Astrocyte of the cerebellum (primary cell): ENCODE results near the gene SCGB1D1.
A peak's percentile ranks its signal among the peaks of the same experiment; 100 is the strongest.

Source experiments
- DNase-seq: peaks from one replicate; pipeline ENCODE4 v3.0.0-alpha.2; 2011; ENCODE audit warnings: low read depth
- H3K4me3 ChIP-seq: 2 replicates; pipeline ENCODE4 v1.5.1; 2011; ENCODE audit warnings: mild to moderate bottlenecking, low read depth, low read length, moderate library complexity
- in situ Hi-C: cut with HindIII; loops from 2 replicates; pipeline ENCODE4 v1.10.0; 2017; ENCODE audit warnings: low sequenced_read_pairs
- TF ChIP-seq, protein P1 (sequence below): IDR thresholded peaks from 2 replicates; pipeline ENCODE4 v1.5.1; 2012; ENCODE audit warnings: low read length, low read depth, moderate library complexity, mild to moderate bottlenecking; ENCODE audit errors: missing control alignments

The SCGB1D1 gene, protein sequence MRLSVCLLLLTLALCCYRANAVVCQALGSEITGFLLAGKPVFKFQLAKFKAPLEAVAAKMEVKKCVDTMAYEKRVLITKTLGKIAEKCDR

DNA sequence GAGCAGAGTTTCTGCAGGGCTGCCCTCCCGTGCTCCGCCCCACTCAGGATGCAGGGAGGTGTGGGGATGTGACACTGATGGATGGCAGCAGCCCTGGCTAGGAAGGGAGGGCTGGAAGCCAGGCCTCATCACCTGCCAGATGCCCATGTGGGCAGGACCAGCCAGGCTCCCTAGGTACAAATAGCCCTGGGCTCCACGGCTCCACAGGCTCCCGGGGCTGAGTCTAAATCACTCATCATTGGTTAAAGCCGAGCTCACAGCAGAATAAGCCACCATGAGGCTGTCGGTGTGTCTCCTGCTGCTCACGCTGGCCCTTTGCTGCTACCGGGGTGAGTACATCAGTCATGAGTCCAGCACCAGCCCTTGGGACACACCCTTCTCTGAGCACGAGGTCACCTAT is at the start of gene SCGB1D1:
TSS of gene SCGB1D1 (plus strand) at position 206 of the 400 bp plus-strand sequence. CDS start at position 275, 69 bp downstream.
- TF ChIP-seq, protein P1, sequence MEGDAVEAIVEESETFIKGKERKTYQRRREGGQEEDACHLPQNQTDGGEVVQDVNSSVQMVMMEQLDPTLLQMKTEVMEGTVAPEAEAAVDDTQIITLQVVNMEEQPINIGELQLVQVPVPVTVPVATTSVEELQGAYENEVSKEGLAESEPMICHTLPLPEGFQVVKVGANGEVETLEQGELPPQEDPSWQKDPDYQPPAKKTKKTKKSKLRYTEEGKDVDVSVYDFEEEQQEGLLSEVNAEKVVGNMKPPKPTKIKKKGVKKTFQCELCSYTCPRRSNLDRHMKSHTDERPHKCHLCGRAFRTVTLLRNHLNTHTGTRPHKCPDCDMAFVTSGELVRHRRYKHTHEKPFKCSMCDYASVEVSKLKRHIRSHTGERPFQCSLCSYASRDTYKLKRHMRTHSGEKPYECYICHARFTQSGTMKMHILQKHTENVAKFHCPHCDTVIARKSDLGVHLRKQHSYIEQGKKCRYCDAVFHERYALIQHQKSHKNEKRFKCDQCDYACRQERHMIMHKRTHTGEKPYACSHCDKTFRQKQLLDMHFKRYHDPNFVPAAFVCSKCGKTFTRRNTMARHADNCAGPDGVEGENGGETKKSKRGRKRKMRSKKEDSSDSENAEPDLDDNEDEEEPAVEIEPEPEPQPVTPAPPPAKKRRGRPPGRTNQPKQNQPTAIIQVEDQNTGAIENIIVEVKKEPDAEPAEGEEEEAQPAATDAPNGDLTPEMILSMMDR, result no peak
- in situ Hi-C loops, result loop anchor here (10.0 kb wide), 1 partner anchor 175 kb away; no protein-coding TSS in a partner anchor

DNA sequence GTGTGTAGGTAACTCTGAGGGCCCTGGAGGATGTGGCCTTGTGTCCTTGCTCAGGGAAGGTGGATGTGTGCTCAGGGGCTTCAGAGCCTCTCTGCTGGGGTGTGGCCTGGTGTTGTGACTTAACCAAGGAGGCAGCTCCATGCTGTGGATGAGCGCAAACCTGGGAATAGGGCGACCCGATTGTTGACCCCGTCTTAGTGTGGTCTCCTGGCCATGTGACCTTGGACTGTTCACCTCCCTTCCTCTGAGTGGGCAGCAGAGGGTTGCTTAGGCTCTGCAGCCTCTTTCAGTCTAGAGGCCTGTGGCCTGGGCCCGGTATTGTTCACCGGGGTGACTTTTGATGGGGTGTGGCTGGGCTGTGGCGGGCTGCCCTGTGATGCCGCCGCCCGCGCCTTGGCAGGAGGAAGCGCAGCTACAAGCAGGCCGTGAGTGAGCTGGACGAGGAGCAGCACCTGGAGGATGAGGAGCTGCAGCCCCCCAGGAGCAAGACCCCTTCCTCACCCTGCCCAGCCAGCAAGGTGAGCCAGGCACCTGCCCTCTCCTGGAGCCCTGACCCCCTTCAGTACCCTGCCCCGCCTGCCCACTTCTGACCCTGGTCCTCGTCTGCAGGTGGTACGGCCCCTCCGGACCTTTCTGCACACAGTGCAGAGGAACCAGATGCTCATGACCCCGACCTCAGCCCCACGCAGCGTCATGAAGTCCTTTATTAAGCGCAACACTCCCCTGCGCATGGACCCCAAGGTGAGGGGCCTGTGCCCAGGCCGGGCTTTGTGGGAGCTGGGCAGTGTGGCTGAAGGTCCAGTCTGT is 49.5 kb upstream of the SCGB1D1 start:
- TF ChIP-seq, protein P1, result no peak
- H3K4me3 ChIP-seq, result no peak overlapping the region
- no peak for DNase-seq
- in situ Hi-C loops, result no loop called here

More for the DNA sequence above, at the start of gene SCGB1D1:
- no peak within 1 kb of the TSS for H3K4me3 ChIP-seq
- no peak for DNase-seq

DNA sequence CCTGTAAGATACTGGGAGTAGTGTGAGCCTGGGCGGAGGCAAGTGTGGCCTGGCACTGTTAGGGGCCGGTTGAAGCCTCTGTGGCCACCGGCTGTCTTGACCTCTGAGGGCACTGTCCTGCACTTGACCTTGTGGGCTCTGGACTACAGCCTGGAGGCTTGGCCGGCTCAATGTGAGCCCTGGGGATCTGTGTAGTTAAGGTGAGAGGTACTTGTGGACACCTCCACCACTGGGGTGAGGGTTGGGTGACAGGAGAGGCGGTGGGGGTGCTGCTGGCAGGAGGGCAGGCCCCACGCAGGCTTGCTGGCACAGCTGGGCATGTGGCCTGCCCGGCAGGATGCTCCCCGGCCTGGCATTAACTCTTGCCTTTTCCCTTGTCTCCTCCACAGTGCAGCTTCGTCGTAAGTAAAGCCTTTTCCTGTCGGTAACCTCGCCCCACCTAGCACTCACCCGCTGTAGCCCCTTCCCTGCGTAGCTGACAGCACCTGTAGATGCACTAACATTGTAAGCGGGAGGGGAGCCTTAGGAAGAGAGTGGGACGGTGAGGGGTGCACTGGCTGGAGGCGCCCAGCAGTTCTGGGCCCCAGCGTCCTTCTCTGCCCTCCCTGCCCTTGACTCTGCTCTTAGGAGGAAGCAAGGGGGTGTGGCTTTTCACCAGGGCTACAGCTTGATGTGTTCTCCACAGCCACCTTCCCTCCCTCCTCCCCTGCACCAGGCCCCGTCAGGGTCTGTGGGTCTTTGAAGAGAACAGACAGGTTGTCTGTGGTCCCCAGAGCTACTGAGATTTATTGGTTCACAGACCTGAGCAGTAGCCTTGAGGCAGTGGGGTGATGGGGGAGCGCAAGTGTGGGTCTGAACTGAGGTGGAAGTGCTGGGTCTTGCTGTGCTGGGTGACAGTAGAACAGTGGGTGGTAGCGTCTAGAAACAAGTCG is 48.6 kb upstream of the SCGB1D1 start:
- no peak overlapping the region for H3K4me3 ChIP-seq
- in situ Hi-C loops, result no loop called here
- DNase-seq, result no peak
- TF ChIP-seq, protein P1, result no peak

DNA sequence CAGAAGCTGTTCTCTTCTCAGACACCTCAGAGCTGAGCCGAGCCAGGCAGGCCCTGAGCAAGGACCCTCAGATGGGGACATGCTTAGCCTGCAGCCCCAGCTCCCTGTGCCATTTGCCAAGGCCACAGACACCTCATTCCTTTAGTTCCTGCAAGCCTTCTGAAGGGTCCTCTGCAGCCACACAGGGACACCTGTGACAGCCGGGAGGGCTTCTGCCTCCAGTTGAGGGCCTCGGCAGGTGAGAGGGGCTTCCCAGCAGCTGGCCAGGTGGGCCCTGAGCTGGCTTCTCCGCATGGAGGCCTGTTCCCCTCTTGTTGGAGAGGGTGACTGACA is 48.0 kb upstream of the SCGB1D1 start:
- DNase-seq, result no peak
- TF ChIP-seq, protein P1, result no peak
- in situ Hi-C loops, result no loop called here
- no peak overlapping the region for H3K4me3 ChIP-seq

DNA sequence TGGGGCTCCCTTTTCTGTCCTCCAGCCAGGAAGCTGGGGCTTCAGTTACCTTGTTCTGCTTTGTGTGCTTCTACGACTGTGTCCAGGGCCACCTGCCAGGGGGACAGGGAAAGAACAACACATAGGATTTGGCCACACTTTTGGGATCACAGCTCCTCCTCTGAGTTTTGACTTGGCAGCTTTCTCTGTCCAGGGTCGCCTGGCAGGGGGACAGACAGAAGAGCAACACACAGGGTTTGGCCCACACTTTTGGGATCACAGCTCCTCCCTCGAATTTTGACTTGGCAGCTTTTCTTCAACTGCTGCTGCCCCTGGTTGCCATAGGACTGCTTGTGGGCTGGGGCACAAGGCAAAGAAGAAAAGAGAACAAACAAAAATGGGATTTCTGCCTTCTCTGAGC is 47.1 kb upstream of the SCGB1D1 start:
- H3K4me3 ChIP-seq, result no peak overlapping the region
- in situ Hi-C loops, result no loop called here
- DNase-seq, result no peak
- TF ChIP-seq, protein P1, result no peak

DNA sequence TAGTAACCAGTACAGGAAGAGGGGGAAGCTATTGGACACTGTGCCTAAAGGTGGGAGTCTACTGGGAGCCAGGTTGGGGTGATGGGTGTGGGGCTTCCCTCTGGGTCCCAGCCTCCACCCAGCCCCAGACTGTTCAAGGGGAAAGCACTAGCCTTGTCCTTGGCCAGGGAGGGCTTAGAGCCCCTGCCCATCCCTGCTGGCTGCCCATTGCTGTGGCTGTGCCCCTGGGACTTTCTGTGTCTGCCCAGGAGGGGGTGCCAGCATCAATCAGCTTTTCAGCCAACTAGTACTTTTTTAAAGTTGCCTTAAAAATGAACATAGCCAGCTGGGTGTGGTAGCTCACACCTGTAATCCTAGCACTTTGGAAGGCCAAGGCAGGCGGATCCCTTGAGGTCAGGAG is 46.3 kb upstream of the SCGB1D1 start:
- in situ Hi-C loops, result no loop called here
- no peak overlapping the region for H3K4me3 ChIP-seq
- TF ChIP-seq, protein P1, result peak; percentile 16
- DNase-seq, result no peak
